Glomerular visceral epithelial cell (primary cell): Measurements from ENCODE around the gene IP6K3.

Experiments
- DNase-seq: peaks from one replicate; pipeline ENCODE4 v3.0.0-alpha.2; 2016; ENCODE audit errors: extremely low spot score

IP6K3 gene

GRCh38 chr6:33740794-33741193 is 5.9 kb downstream of the IP6K3 start:
- DNase-seq = no peak

- DNase-seq = no peak
Observed at GRCh38 chr6:33740204-33740608, 6.5 kb downstream of the IP6K3 start.

- DNase-seq = no peak
Observed at GRCh38 chr6:33739571-33739970, 7.1 kb downstream of the IP6K3 start.

- DNase-seq = no peak
Observed at GRCh38 chr6:33738879-33739278, 7.8 kb downstream of the IP6K3 start.

GRCh38 chr6:33738153-33738552 is 8.6 kb downstream of the IP6K3 start:
- DNase-seq = no peak

- no peak for DNase-seq
Observed at GRCh38 chr6:33737267-33738026, 9.3 kb downstream of the IP6K3 start.

- DNase-seq = no peak
Observed at GRCh38 chr6:33735216-33735615, 11.5 kb downstream of the IP6K3 start.

GRCh38 chr6:33733709-33734007 is 13.0 kb downstream of the IP6K3 start:
- DNase-seq = no peak

GRCh38 chr6:33732817-33733708 is 13.6 kb downstream of the IP6K3 start:
- DNase-seq = no peak

GRCh38 chr6:33732385-33732784 is 14.3 kb downstream of the IP6K3 start:
- DNase-seq = no peak

GRCh38 chr6:33731751-33732282 is 14.9 kb downstream of the IP6K3 start:
- no peak for DNase-seq

GRCh38 chr6:33731035-33731434 is 15.7 kb downstream of the IP6K3 start:
- DNase-seq = no peak

GRCh38 chr6:33730611-33731010 is 16.1 kb downstream of the IP6K3 start:
- no peak for DNase-seq

- DNase-seq = no peak
Observed at GRCh38 chr6:33729059-33729458, 17.6 kb downstream of the IP6K3 start.

- no peak for DNase-seq
Observed at GRCh38 chr6:33728438-33728837, 18.3 kb downstream of the IP6K3 start.

- DNase-seq = no peak
Observed at GRCh38 chr6:33727932-33728331, 18.8 kb downstream of the IP6K3 start.

GRCh38 chr6:33727126-33727525 is 19.6 kb downstream of the IP6K3 start:
- no peak for DNase-seq

GRCh38 chr6:33726696-33727095 is 20.0 kb downstream of the IP6K3 start:
- no peak for DNase-seq

GRCh38 chr6:33725891-33726673 is 20.6 kb downstream of the IP6K3 start:
- no peak for DNase-seq

GRCh38 chr6:33725222-33725621 is 21.5 kb downstream of the IP6K3 start:
- DNase-seq = no peak

GRCh38 chr6:33724102-33725023 is 22.3 kb downstream of the IP6K3 start:
- no peak for DNase-seq
